Measurements from ENCODE around the gene LRRC45. TPM values are rescaled to one million over a fixed set of nuclear protein-coding genes. Genes with fewer than 3 reads are reported as not detected.

Gene LRRC45
- total and polyA plus RNA-seq, 2 donors (not counting 3 experiments of a cell fraction or from before 2014, with no cell fraction given) = 7.6 to 22.9 TPM

- no TSS peak for BruUV-seq (replicated peaks)
- no peaks in the 10 kb centered on the region for H3K79me2 ChIP-seq (ENCODE audit: control insufficient read depth, insufficient read depth, low read length)
- no peaks in the 10 kb centered on the region for H3K9me1 ChIP-seq (replicated peaks; ENCODE audit: control insufficient read depth, extremely low read depth, insufficient read depth, low read length)
- H3K4me2 ChIP-seq (ENCODE audit: insufficient read depth, low read length) = no peak overlapping the region
- DNase-seq (ENCODE audit: low read depth, low spot score) (no peak), FAIRE-seq (no peak)
- no peaks in the 10 kb centered on the region for H4K20me1 ChIP-seq (replicated peaks; ENCODE audit: control insufficient read depth, extremely low read depth, insufficient read depth, low read length)
- no peaks in the 10 kb centered on the region for H3K9me3 ChIP-seq (replicated peaks; ENCODE audit: control insufficient read depth, insufficient read depth, low read length)
- H2AFZ ChIP-seq (ENCODE audit: low read depth, low read length) = no peak overlapping the region
- no peaks in the 10 kb centered on the region for H3K36me3 ChIP-seq (ENCODE audit: control insufficient read depth in 2 of 2, extremely low read depth in 1 of 2, insufficient read depth in 2 of 2, low read length in 2 of 2)
- POLR2A ChIA-PET = no interaction called here
- no peak overlapping the region for H3K4me3 ChIP-seq (replicated peaks in 1 of 3; ENCODE audit: insufficient read depth in 1 of 3, low read depth in 1 of 3, low read length in 3 of 3)
- intact Hi-C loops (cut with micrococcal nuclease) (no loop called here), dilution Hi-C loops (cut with MboI; ENCODE audit: extremely low pct_ligation_motif_present, low sequenced_read_pairs) (no loop called here)
- no peak for TF ChIP-seq FOS (IDR thresholded peaks at IDR 0.05; ENCODE audit: borderline replicate concordance, insufficient read depth, low read length)
- TF ChIP-seq EZH2 (IDR thresholded peaks at IDR 0.05; ENCODE audit: borderline replicate concordance, low read depth, low read length, severe bottlenecking) = no peak
- TF ChIP-seq POLR2A (IDR thresholded peaks at IDR 0.05; ENCODE audit: low read depth, low read length) = no peak
- TF ChIP-seq GATA2 (IDR thresholded peaks at IDR 0.05; ENCODE audit: insufficient read depth, insufficient read length, low read depth, low read length) = no peak
- no peak for TF ChIP-seq MAX (IDR thresholded peaks at IDR 0.05; ENCODE audit: insufficient read depth, insufficient read length)
- TF ChIP-seq POLR2AphosphoS5 (IDR thresholded peaks at IDR 0.05; ENCODE audit: insufficient read depth, low read depth, low read length) = no peak
- no peak for TF ChIP-seq MYC (IDR thresholded peaks at IDR 0.05; ENCODE audit: low read depth, low read length)
- no peak for TF ChIP-seq JUN (IDR thresholded peaks at IDR 0.05; ENCODE audit: borderline replicate concordance, insufficient read depth, insufficient read length, low read depth)
- no peak for TF ChIP-seq CTCF (IDR thresholded peaks at IDR 0.05; ENCODE audit: extremely low read depth in 1 of 2, insufficient read depth in 1 of 2, low read depth in 1 of 2, low read length in 2 of 2)
- CTCF ChIA-PET = no interaction called here
- H3K27ac ChIP-seq (ENCODE audit: insufficient read depth, low read depth, low read length) = no peak overlapping the region
- no peaks in the 10 kb centered on the region for H3K27me3 ChIP-seq (ENCODE audit: control insufficient read depth in 2 of 2, insufficient read depth in 2 of 2, low read length in 2 of 2)
- H3K4me1 ChIP-seq (ENCODE audit: control insufficient read depth, extremely low read depth, insufficient read depth, low read length) = peaks cover 13% of the 10 kb centered on the region
- no peak overlapping the region for H3K9ac ChIP-seq (replicated peaks; ENCODE audit: extremely low read depth, insufficient read depth, low read length)
These were observed 23.5 kb upstream of the LRRC45 start for GRCh38 chr17:81999587-81999975.

Measured in endothelial cell of umbilical vein (primary cell).